ENCODE measurements around the gene PTX3.
A peak's percentile ranks its signal among the peaks of the same experiment; 100 is the strongest.

Gene PTX3

DNA sequence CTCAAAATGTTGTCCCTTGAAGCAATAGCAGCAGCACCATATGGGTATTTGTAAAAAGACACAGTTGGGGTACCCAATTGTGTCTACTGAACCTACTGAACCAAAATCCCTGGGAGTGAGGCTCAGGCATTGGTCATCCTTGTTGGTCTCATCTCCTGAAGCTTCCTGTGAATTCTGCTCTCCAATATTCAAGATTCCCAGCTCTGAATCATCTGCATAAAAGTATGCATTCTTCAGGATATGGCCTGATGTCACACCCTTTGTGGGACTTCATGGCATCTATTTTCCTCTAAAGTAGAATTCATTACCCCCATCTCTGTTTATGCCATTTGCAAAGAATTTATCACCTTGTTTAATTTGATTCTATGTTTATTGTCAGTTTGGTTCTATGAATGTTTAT lies 13.3 kb upstream of the PTX3 start:
- DNase-seq (ENCODE audit: low read depth): no peak

DNA sequence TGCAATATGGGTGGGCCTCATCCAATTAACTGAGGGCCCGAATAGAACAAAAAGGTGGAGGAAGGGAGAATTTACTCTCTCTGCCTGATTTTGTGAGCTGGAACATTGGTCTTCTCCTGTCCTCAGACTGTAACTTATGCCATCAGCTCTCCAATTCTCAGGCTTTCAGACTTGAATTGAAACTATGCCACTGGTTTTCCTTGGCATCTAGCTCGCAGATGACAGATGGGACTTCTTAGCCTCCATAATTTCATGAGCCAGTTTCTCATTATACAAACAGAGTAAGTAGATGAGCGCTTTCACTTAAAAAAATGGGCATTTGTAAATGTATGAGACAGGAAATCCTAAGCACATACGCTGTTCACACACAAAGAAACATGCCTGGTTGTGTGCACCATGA lies 8.7 kb upstream of the PTX3 start:
- DNase-seq (ENCODE audit: low read depth): no peak

GRCh38 chr3:157428853-157429252 lies 7.8 kb upstream of the PTX3 start:
- DNase-seq (ENCODE audit: low read depth): no peak

DNA sequence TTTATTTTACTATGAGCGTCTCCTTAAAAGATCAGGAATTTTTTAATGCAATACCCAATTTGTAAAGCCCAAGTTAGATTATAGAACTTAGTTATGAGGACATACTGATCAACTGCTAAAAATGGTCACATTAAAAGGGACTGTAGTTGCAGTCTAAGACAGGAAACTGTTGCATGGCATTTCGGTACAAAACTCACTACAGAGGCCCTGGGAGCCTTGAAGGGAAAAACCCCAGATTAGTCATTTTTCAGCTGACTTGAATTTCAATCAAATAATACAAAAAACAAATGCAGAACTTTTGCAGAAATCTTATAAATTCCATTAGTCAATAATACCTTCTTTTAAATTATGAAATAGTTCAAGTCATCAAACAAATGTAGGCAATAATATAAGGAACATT lies 6.9 kb upstream of the PTX3 start:
- DNase-seq (ENCODE audit: low read depth): peak; percentile 74

GRCh38 chr3:157438194-157438730 lies 1.6 kb downstream of the PTX3 start:
- peak; percentile 38 for DNase-seq (ENCODE audit: low read depth)

DNA sequence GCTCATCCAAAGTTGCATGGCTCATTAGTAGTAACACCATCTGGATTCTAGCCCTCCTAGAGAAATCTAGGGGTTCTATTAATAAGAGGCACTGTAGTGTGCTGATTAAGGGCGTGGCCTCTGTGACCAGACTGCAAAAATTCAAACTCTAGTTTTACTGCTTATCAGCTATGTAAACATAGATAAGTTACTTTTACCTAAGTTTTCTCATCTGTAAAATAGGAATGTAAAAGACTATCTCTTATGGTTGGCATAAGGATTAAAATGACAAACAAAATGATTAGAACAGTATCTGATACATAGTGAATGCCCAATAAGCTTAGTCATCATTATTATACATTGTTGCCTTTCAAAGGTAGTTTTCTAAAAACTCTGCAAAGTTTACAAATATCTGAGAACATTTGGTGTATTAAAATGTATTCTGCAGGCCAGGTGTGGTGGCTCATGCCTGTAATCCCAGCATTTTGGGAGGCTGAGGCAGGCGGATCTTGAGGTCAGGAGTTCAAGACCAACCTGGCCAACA lies 4.5 kb downstream of the PTX3 start:
- no peak for DNase-seq (ENCODE audit: low read depth)

DNA sequence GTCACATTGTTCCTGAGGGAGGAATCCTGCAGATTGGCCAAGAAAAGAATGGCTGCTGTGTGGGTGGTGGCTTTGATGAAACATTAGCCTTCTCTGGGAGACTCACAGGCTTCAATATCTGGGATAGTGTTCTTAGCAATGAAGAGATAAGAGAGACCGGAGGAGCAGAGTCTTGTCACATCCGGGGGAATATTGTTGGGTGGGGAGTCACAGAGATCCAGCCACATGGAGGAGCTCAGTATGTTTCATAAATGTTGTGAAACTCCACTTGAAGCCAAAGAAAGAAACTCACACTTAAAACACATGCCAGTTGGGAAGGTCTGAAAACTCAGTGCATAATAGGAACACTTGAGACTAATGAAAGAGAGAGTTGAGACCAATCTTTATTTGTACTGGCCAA lies 6.1 kb downstream of the PTX3 start:
- DNase-seq (ENCODE audit: low read depth): peak; percentile 79

DNA sequence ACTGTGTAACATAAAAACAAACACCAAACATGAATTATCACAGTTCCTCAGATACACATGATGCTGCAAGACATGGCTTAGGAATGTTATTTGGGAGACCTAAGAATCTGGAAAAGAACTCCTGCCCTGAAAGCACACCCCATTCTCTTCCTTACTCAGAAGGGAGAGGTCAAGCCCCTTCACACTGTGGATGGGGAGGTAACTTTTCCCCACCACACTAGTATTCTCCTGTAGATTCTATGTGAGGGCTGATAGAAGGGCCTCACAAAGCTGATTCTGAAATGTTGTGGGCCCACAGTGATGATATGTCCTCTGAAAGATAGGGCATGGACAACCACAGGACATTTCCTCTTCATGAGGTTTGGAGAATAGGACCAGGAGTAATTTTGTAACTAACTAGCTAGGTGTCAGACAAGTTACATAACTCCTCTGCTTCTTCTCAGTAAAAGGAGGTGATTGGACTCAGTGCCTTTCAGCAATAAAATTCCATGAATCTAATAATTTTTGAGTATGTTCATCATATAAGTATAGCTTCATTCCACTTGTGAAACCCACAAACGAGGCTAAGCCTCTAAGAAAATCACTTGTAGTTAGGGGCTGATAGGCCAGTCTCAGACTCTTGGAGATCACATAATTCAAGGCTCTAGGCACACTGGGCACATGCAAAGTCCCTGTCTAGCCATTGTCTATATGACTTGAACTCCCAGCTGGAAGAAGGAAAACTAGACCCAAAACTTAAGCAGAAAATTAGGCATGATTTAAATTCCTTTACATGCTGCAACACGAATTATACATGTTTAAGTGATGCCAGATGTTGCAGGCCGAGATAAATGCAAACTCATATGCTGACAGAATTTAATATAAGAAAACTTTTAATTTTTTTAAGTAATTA lies 7.5 kb downstream of the PTX3 start:
- peak; percentile 31 for DNase-seq (ENCODE audit: low read depth)

DNA sequence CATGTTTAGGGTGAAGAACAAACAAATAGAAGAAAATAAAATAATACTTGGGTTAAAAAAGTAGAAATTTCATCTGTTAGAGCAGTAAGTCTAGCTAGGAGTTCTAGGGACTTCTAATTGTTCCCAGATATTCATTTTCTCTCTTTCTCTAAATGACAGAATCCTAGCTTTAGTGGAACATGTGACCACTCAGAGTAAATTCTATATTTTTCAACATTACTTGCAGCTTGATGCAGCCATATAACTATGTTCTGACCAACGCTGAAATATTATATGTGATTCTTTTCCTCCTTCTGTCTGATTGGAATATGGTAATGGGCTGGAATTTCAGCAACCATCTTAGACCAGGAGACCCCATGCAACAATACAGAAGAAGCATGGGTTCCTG lies 8.1 kb downstream of the PTX3 start:
- DNase-seq (ENCODE audit: low read depth): no peak

DNA sequence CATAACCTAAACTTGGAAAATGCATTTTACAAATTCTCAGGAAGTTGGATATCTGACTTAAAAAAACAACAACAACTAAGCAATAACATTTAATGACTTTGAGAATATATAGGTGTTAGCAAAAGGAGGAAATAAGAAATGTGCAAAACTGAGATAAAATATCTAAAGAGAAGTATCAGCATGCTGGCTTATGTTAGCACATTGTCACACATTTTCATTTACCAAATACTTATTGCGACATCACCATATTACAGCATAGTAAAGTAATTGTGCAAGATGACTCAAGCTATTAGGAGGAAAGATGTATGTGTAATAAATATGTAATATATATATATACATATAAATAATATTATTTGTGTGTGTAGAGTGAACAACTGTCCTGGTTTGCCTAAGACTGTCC lies 9.2 kb downstream of the PTX3 start:
- peak; percentile 84 for DNase-seq (ENCODE audit: low read depth)

DNA sequence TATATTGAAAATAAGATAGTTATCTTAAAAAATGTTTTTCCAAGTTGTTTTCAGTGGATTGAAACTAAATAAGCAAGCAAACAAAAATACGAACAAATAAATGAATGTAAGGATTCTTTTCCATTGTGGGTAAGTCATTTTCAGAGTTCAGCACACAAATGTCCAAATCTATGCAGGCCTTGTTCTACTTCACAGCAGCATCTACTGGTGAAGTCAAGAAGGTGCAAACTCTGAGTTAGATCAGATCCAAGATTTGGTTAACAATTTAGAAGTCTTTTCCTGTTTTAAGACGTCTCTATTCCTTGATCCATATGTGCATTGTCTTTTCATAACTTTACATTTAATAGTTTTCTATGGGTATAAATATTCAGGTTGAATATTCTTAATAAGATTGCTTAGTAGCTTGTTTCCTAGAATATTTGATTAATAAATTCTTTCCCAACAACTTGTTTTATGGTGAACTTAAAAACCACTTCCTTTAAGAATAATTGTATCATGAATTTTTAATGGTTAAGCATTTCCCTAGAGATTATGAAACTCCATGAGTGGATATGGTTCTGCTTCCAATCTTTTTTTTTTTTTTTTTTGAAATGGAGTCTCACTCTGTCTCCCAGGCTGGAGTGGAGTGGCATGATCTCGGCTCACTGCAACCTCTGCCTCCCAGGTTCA lies 10.5 kb downstream of the PTX3 start:
- DNase-seq (ENCODE audit: low read depth): peak; percentile 73

DNA sequence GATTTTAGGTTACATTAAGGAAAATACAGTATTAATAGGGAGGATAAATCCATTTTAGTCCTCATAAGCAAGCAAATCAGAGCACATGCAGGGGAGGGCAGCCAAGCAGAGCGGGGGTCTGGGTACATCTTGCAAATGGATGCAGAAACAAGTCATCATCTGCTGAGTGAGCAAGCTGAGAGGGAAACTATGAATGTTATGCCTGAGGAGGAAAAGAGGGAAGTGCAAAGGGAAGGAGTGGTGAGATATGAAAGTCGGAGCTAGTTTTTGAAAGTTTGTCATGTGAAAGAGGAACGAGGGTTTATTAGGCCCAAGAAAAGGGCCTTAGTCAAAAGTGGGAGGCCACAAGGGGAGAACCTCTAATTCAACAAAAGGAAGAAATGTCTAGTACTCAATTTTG lies 15.4 kb downstream of the PTX3 start:
- no peak for DNase-seq (ENCODE audit: low read depth)

- DNase-seq (ENCODE audit: low read depth): no peak
Measured at GRCh38 chr3:157453824-157454223, 17.2 kb downstream of the PTX3 start.

- DNase-seq (ENCODE audit: low read depth): no peak
Measured at GRCh38 chr3:157459706-157460105, 23.1 kb downstream of the PTX3 start.

GRCh38 chr3:157460253-157460652 lies 23.6 kb downstream of the PTX3 start:
- peak; percentile 69 for DNase-seq (ENCODE audit: low read depth)

DNA sequence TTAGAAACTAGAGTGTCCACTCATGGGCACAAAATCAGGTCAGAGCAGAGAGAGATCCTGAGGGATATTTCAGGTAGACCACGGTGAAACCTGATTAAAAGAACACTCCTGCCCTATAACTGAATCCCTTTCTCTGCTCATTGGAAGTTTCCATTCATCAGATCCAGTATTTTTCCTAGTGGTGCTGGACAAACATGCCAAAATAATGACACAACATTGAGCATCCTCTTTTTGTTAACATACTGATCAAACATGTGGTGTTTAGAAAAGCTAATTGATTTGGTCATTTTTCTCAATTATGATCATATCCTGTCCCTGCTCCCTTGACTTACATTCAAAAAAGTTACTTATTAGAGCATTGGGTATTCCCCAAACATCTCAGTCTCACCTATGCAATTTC lies 27.2 kb downstream of the PTX3 start:
- DNase-seq (ENCODE audit: low read depth): no peak

DNA sequence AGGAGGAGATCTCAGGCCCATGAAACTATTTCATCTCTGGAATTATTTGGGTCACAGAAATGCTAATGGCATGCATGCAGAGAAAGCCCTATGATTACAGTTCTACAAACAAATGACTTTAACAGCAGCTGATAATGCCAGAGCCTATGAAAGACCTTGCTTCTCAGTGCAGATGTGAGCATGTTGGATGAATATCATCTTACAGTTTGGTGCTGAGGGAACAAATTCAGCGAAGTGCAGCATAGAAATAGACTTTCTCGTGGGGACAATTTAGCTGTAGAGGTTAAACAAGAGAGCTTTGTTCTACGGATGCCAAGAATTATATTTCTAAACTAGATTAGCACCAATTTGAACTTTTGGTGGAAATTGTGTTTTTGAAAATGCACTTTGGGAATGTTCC lies 27.7 kb downstream of the PTX3 start:
- peak; percentile 79 for DNase-seq (ENCODE audit: low read depth)

- no peak for DNase-seq (ENCODE audit: low read depth)
Measured at GRCh38 chr3:157465741-157466140, 29.1 kb downstream of the PTX3 start.

DNA sequence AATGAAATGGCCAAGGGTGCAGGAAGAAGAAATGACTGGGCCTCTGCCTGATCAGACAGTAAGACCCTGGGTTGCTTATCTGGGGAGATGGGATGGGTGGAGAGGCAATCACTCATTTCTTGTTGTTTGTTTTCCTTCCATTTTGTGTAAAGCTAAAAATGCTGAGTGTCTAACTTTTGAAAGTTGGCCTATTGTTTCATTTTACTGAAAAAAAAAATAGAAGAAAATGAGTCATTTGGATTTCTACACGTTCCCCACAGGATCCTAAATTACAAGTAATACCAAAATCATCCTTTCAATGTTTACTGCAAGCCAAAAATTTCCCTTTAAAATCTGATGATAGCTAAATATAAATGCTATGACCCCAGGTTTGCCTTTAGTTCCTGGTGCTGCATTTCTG lies 30.6 kb downstream of the PTX3 start:
- DNase-seq (ENCODE audit: low read depth): peak; percentile 21

DNA sequence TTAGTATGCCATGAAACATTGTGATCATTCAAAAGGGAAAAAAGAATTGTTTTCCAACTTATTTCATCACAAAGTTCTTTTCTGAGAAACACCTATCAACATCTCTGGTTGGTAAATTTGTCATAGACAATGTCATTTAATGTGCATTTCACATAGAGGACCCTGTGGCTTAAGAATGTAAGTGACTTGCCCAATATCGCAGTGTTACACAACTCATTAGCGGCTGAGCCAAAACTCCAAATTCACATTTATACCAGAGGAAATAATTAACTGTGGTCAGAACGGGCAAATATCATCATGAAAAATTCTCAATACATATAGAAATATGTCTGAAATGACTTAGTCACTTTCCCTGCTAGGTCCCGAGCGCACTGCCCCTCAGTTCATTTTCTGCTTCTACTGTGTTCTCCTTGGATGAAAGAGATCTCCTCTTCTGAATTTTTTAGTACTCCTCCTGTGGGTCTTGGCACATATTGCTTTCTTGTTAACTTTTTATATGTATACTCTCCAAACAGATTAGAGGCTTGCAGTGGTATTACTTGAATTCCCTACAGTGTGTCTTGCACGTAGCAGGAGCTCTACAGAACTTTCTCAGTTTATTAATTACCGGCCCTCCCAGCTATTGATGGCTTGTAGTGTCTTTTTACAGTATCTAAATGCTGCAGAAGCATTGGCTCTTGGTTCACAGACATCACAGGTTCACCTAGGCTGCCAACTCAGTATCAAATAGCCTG lies 33.1 kb downstream of the PTX3 start:
- no peak for DNase-seq (ENCODE audit: low read depth)

DNA sequence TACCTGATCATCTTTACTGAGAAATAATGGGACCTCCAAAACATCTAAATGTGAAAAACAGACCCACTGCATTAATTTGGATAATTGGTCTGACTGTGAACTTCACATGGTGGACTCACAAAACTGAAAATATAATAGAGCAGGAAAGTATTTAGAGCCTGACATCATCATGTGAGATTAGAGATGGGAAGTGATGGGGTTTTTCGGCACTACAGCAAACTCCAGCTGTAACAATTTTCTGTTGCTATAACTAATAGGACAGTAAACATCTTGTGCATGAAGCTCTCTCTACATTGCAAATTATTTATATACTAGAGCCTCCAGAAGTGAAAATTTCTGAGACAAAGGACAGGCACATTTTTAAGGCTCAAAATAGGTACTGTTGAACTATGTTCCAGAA lies 34.4 kb downstream of the PTX3 start:
- peak; percentile 25 for DNase-seq (ENCODE audit: low read depth)

- no peak for DNase-seq (ENCODE audit: low read depth)
Measured at GRCh38 chr3:157472648-157473047, 36.0 kb downstream of the PTX3 start.
